Testis (tissue), 3 donors: ENCODE results near the gene ABCC3. TPM values are rescaled to one million over a fixed set of nuclear protein-coding genes. Genes with fewer than 3 reads are reported as not detected.
"Not testable (repeated sequence)": the region's sequence is repeated elsewhere in the genome, so short reads cannot be mapped to it uniquely, and the experiment has no call there.

Experiments used
- DNase-seq: peaks from one replicate; pipeline ENCODE4 v3.0.0-alpha.2; 2019
- H3K27ac ChIP-seq, 2 donors: fragments of 200-600 bp; sonication (generic); one replicate each; pipeline ENCODE4 v1.5.1; 2019
- H3K27me3 ChIP-seq: fragments of 200-600 bp; sonication (generic); one replicate; pipeline ENCODE4 v1.5.1; 2019
- H3K36me3 ChIP-seq: fragments of 200-600 bp; sonication (generic); one replicate; pipeline ENCODE4 v1.5.1; 2017; ENCODE audit warnings: low read depth; ENCODE audit errors: missing control alignments
- H3K4me1 ChIP-seq: fragments of 200-600 bp; sonication (generic); one replicate; pipeline ENCODE4 v1.5.1; 2019
- H3K4me3 ChIP-seq, 2 donors: fragments of 200-600 bp; sonication (generic); one replicate each; pipeline ENCODE4 v1.5.1; 2017 to 2019
- H3K9me3 ChIP-seq: fragments of 200-600 bp; sonication (generic); one replicate; pipeline ENCODE4 v1.5.1; 2017
- POLR2A ChIP-seq: fragments of 450-650 bp; IDR thresholded peaks from one replicate; pipeline ENCODE4 v1.6.1; 2017; ENCODE audit warnings: antibody characterized with exemption, mild to moderate bottlenecking, moderate library complexity
- WGBS, 2 donors: methylation state at CpG; one replicate each; pipeline ENCODE4 v1.1.5; 2018; 5-methylcytosine and 5-hydroxymethylcytosine counted together
- intact Hi-C: fragments of 100-400 bp; cut with DNase I; formaldehyde crosslinking; loops from one replicate; pipeline ENCODE4 v1.15.1; 2023; ENCODE audit warnings: low total_unique reads
- polyA plus RNA-seq: library from polyadenylated mRNA; stranded (reverse); fragments of 350-450 nt; fragmentation: Illumina TruSeq; extraction: RNeasy Lipid Tissue Mini Kit (QIAGEN cat#74804); gene quantifications from one replicate; pipeline ENCODE4 v1.2.3, GENCODE V29; 2014; ENCODE audit warnings: low read depth, low replicate concordance; ENCODE audit not compliant: insufficient read depth
- total RNA-seq, 2 donors: library from RNA; depleted of rRNA; stranded (reverse); fragments of >200 nt; gene quantifications; one replicate each; pipeline ENCODE4 v1.2.3, GENCODE V29; 2016
- TF ChIP-seq, protein P1 (sequence below), 3 experiments: fragments of 450-650 bp in 2 of 3; fragments of 200-600 bp in 1 of 3; sonication (generic) in 1 of 3; IDR thresholded peaks; one replicate each; pipeline ENCODE4 v1.5.1; 2016 to 2019; ENCODE audit warnings: antibody characterized with exemption in 3 of 3, mild to moderate bottlenecking in 2 of 3, moderate library complexity in 1 of 3

ABCC3 gene
- total and polyA plus RNA-seq, 3 donors from 2014 or later, result 10.0 to 15.4 (median 12.1) TPM

DNA sequence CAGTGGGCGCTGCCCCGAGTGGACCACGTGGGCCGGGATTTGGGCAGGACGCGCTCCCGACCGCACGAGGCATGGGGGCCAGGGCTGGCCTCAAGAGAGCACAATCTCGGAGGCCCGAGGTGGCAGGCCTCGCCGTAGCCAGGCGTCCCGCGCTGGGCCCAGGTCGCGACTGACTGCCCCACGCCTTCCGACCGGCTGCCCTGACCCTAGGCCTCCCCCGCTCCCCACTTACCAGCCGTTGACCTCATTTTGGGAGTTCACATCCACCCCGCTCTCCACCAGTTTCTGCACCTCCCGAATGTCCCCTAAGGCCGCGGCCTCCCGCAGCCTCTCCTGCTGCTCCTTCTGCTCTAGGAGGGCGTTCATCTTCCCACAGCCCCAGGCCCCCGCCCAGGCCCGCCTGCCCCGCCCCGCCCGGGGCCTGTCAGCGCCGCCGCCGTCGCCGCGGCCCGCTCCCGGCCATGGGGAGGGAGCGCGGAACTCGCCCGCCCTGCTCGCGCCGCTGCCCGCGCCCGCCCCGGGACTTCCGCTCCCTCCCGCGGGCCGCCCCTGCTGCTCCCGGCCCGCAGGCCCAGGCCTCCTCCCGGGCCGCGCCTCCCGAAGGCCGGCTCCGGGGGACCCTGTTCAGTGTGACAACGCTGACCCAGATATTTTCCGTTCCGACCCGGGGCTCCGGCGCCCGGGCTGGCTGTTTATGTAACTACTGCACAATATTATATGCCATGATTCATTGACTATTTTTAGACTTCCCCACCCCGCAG, 72.8 kb downstream of the ABCC3 start, which contains the start of gene ANKRD40:
Gene ANKRD40 (minus strand): TSS at position 626 of the 761 bp plus-strand sequence. CDS start 260 bp downstream, at position 366.
- intact Hi-C loops, result no loop called here

GRCh38 chr17:50708050-50709000, 73.6 kb downstream of the ABCC3 start:
- H3K27ac ChIP-seq, result peak overlapping the region; percentile 92 to 99
- H3K4me3 ChIP-seq, result peak overlapping the region; percentile 78 to 85
- intact Hi-C loops, result no loop called here
- peaks cover 23% of the 10 kb centered on the region for H3K4me1 ChIP-seq
- no peaks in the 10 kb centered on the region for H3K36me3 ChIP-seq
- no peaks in the 10 kb centered on the region for H3K27me3 ChIP-seq
- TF ChIP-seq POLR2A, result no peak
- TF ChIP-seq, protein P1, sequence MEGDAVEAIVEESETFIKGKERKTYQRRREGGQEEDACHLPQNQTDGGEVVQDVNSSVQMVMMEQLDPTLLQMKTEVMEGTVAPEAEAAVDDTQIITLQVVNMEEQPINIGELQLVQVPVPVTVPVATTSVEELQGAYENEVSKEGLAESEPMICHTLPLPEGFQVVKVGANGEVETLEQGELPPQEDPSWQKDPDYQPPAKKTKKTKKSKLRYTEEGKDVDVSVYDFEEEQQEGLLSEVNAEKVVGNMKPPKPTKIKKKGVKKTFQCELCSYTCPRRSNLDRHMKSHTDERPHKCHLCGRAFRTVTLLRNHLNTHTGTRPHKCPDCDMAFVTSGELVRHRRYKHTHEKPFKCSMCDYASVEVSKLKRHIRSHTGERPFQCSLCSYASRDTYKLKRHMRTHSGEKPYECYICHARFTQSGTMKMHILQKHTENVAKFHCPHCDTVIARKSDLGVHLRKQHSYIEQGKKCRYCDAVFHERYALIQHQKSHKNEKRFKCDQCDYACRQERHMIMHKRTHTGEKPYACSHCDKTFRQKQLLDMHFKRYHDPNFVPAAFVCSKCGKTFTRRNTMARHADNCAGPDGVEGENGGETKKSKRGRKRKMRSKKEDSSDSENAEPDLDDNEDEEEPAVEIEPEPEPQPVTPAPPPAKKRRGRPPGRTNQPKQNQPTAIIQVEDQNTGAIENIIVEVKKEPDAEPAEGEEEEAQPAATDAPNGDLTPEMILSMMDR (IDR thresholded peaks at IDR 0.05), result no peak
- H3K9me3 ChIP-seq, result no peaks in the 10 kb centered on the region
- 6 to 8% methylated on average over 6 of the region's 6 CpGs for WGBS, 2 donors
- no peak for DNase-seq

More for the DNA sequence above, 72.8 kb downstream of the ABCC3 start, which contains the start of gene ANKRD40:
- no peaks in the 10 kb centered on the region for H3K27me3 ChIP-seq
- peak within 1 kb of the TSS; percentile 92 to 99 for H3K27ac ChIP-seq
- no peaks in the 10 kb centered on the region for H3K9me3 ChIP-seq
- no peaks in the 10 kb centered on the region for H3K36me3 ChIP-seq
- WGBS, 2 donors, result 0 to 1% methylated on average over 37 to 71 of the region's 74 CpGs
- peak; percentile 91 for DNase-seq
- TF ChIP-seq, protein P1 (IDR thresholded peaks at IDR 0.05), result no peak
- TF ChIP-seq POLR2A, result no peak
- peaks cover 19% of the 10 kb centered on the region for H3K4me1 ChIP-seq
- peak within 1 kb of the TSS; percentile 78 to 85 for H3K4me3 ChIP-seq

DNA sequence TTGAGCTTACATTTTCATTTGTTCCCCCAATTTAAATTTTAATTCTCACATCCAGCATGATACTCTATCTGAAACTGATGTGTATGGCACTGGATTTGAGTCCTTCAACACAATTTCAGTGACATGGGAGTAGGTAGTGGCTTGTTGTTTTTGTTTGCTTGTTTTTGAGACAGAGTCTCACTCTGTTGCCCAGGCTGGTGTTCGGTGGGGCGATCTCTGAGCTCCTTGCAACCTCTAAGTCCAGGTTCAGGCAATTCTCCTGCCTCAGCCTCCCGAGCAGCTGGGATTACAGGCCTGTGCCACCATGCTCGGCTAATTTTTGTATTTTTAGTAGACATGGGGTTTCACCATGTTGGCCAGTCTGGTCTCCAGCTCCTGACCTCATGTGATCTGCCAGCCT, 74.4 kb downstream of the ABCC3 start:
- H3K4me1 ChIP-seq, result peaks cover 23% of the 10 kb centered on the region
- DNase-seq, H3K4me3 ChIP-seq, H3K27me3 ChIP-seq, H3K36me3 ChIP-seq, intact Hi-C loops, H3K9me3 ChIP-seq: not testable (repeated sequence)
- 84 to 88% methylated on average over 4 of the region's 4 CpGs for WGBS, 2 donors
- H3K27ac ChIP-seq, result peak overlapping the region; percentile 92 to 99

- WGBS, 2 donors, result 61 to 83% methylated on average over 2 of the region's 2 CpGs
- Histone ChIP-seq H3K27ac (peak overlapping the region in 1 of 2 donors; percentile 99), H3K36me3 (no peaks in the 10 kb centered on the region), H3K9me3 (no peaks in the 10 kb centered on the region), H3K4me3 (no peak overlapping the region), H3K27me3 (no peaks in the 10 kb centered on the region), H3K4me1 (peaks cover 23% of the 10 kb centered on the region)
- intact Hi-C loops, result no loop called here
- TF ChIP-seq, protein P1 (IDR thresholded peaks at IDR 0.05), result no peak
- no peak for TF ChIP-seq POLR2A
- no peak for DNase-seq
Observed at GRCh38 chr17:50710025-50710424, 75.3 kb downstream of the ABCC3 start.

- intact Hi-C loops, result no loop called here
- Histone ChIP-seq H3K9me3 (no peaks in the 10 kb centered on the region), H3K4me3 (no peak overlapping the region), H3K4me1 (peaks cover 23% of the 10 kb centered on the region), H3K27ac (no peak overlapping the region), H3K27me3 (no peaks in the 10 kb centered on the region), H3K36me3 (no peaks in the 10 kb centered on the region)
- no peak for DNase-seq
- WGBS, 2 donors, result 84 to 86% methylated on average over 4 of the region's 4 CpGs
- TF ChIP-seq POLR2A, result no peak
- TF ChIP-seq, protein P1 (IDR thresholded peaks at IDR 0.05), result no peak
Observed at GRCh38 chr17:50710650-50711049, 76.0 kb downstream of the ABCC3 start.
